ENCODE measurements around the gene MACROD2.

GRCh38 chr20:14431568-14431967 lies 436.3 kb downstream of the MACROD2 start:
- no peak for TF ChIP-seq CTCF (optimal IDR thresholded peaks at IDR 0.05 in 1 of 3, IDR thresholded peaks at IDR 0.05 in 1 of 3, conservative IDR thresholded peaks at IDR 0.05 in 1 of 3; ENCODE audit: extremely low read depth in 1 of 3, insufficient read depth in 2 of 3, low read length in 3 of 3)
- TF ChIP-seq EZH2 (IDR thresholded peaks at IDR 0.05; ENCODE audit: low read length): no peak
